Left renal cortex interstitium (tissue), 4 donors: ENCODE measurements around the gene PCDHGB3. TPM values are rescaled to one million over a fixed set of nuclear protein-coding genes. Genes with fewer than 3 reads are reported as not detected.
"Not testable (repeated sequence)": the region's sequence is repeated elsewhere in the genome, so short reads cannot be mapped to it uniquely, and the experiment has no call there.

Source experiments
- DNase-seq, 4 donors: peaks; one replicate each; pipeline ENCODE4 v3.0.0-alpha.2; 2013; ENCODE audit warnings: low read depth in 4 of 4, low spot score in 2 of 4, missing footprints in 1 of 4
- polyA plus RNA-seq, 4 donors: library from polyadenylated mRNA; unstranded; fragments of 120-200 nt; gene quantifications; one replicate each; pipeline ENCODE4 v1.2.1, GENCODE V29; 2013; ENCODE audit not compliant: insufficient read length in 4 of 4

Gene PCDHGB3
- 1 to 10 TPM; 1.9 to 2.9 (median 2.2) TPM for polyA plus RNA-seq

DNA sequence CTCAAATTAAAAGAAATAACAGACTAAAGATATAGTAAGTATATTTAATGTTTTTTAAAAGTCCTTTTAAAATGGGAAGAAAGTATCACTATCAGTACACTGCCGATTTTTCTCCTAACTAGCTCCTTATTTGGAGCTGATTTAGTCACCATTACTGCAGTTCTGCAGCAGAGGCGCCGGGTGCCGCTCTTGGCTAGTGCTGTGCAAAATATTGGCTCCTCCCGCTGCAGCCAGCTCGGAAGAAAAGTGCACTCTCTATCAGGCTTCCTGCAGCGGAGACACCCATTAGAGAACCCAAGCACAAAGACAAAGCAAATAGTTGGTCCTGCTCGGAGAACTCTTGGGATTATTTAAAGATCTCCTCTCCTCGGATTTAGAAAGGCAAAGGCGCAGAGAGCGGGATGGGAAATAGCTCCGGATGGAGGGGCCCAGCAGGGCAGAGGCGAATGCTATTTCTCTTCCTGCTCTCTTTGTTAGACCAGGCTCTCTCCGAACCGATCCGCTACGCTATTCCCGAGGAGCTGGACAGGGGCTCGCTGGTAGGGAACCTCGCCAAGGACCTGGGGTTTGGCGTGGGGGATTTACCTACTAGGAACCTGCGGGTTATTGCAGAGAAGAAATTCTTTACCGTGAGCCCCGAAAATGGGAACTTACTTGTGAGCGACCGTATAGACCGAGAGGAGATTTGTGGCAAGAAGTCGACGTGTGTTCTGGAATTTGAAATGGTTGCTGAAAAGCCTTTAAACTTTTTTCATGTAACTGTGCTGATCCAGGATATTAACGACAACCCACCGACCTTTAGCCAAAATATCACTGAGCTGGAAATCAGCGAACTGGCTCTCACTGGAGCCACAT lies at the start of gene PCDHGB3:
PCDHGB3 (plus strand) TSS at position 249 of the 855 bp plus-strand sequence; CDS start at position 402, 153 bp downstream.
- DNase-seq = no peak

DNA sequence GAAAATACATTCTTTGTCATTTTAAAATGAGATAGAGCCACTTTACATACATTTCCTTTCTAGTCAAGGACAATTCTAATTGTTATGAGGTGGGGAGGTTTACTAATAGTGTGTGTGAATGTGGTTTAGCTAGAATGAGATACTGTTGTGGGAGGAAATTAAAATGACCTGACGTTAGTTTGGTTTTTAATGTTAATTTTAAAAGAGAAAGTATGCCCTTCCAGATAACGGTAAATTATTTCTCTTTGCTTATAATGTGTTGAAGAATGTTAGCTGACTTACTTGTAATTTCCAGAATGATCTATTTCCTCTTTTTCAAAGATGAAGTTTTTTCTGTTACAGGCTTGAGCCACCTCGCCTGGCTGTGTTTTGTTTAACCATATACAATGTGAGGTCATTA lies 47.8 kb upstream of the PCDHGB3 start:
- DNase-seq = no peak

DNA sequence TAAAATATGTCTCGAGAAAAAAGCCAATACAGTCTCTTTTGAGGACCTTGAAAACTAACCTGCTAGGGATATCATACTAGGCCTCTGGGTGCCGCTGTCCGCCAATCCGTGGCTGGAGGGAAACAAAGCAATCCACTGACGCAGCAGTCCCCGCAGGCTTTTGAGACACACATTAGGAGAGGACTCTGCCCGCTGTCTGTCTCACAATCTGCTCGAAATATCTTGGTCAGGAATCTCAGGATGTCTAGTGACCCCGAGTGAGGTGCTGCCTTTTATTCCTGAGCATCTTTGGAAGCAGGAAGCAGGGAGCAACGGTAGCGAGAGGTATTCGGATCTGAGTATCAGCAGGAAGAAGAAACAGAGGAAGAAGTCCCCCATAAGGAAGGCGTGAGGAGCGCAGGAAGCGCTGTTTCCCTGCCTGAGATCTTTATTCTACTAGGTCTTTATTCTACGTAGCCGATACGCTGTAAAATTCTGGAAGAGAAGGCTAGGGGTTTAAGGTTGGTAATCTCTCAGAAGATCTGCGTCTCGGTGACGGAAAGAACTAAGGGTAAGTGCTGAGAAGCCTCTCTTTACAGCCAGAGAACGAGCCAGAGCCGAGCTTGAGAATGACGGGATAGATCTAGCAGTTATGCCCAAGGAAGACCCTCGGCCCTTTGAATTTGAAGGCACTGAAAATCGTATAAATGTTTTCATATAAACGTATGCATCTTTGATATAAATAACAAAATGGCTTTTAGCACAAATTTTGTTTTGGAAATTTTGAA lies 43.8 kb upstream of the PCDHGB3 start:
- DNase-seq = peak in 1 of 4 donors; percentile 26

DNA sequence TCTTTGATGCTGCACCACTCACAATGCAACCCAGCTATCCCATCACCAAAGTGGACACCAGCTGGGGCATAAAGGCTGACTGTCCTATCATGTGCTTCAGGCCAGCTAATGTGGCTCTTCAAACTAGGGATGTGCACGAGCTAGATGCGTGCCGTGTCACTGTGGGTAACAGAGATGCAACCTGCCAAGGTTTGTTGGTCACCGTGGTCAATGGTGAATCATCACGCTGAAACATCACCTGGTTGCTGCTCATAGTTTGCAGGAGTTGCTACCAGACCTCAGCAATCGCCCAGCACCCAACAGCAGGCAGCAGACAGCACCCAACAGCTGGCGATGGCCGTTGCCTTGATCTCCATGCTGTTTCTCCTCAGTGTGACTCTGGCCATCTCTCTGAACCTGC lies 41.8 kb upstream of the PCDHGB3 start:
- DNase-seq = no peak

DNA sequence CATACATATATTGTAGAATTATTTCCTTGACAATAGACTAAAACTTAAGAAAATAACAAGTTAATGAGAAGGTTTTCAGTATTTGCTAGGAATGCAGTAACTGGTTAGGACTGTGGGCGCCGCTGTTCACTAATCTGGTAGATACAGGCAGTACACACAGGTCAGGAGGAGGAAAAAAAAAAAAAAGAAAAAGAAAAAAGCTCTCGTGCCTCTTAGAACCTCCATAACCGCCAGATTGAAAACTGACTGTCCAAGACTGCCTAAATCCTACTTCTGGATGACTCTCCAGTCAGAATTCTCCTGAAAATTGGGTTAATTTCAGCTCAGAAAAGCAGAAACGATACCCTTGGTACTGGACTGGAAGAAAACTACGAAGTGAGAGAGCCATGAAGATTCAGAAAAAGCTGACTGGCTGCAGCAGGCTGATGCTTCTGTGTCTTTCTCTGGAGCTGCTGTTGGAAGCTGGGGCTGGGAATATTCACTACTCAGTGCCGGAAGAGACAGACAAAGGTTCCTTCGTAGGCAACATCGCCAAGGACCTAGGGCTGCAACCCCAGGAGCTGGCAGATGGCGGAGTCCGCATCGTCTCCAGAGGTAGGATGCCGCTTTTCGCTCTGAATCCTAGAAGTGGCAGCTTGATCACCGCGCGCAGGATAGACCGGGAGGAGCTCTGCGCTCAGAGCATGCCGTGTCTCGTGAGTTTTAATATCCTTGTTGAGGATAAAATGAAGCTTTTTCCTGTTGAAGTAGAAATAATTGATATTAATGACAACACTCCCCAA lies 39.6 kb upstream of the PCDHGB3 start, which contains the start of gene PCDHGA1:
PCDHGA1 (plus strand) TSS at position 216 of the 782 bp plus-strand sequence.
- no peak for DNase-seq

DNA sequence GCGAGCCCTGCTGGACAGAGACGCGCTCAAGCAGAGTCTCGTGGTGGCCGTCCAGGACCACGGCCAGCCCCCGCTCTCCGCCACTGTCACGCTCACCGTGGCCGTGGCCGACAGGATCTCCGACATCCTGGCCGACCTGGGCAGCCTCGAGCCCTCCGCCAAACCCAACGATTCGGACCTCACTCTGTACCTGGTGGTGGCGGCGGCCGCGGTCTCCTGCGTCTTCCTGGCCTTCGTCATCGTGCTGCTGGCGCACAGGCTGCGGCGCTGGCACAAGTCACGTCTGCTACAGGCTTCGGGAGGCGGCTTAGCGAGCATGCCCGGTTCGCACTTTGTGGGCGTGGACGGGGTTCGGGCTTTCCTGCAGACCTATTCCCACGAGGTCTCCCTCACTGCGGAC lies 37.5 kb upstream of the PCDHGB3 start:
- DNase-seq = not testable (repeated sequence)

DNA sequence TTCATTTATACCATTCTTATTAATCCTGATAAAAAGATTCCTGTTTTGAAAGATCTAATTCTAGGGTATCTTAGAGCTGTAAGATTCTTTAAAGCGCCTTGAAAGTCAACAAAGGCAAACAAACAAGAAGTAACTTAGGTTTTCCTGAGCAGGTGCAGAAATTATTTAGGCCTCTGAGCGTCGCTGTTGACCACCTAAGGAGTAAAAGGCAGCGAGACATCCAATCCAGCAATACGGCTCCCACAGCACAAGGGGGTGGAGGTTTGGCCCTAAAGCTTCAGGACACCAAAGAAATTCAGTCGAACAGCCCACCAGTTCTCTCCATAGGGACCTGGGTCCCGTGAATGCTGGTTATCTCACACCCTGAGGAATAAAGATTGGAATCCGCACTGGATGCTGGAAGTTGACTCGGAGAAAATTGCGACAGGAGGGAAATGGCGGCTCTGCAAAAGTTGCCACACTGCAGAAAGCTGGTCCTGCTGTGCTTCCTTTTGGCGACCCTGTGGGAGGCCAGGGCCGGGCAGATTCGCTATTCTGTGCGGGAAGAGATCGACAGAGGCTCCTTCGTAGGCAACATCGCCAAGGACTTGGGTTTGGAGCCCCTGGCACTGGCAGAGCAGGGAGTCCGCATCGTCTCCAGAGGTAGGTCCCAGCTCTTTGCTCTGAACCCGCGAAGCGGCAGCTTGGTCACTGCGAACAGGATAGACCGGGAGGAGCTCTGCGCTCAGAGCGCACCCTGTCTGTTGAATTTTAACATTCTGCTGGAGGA lies 31.3 kb upstream of the PCDHGB3 start, which contains the start of gene PCDHGA2:
PCDHGA2 (plus strand) TSS at position 223 of the 769 bp plus-strand sequence.
- DNase-seq = no peak

GRCh38 chr5:141340781-141341354 lies 29.2 kb upstream of the PCDHGB3 start:
- DNase-seq = not testable (repeated sequence)

GRCh38 chr5:141342773-141343172 lies 27.3 kb upstream of the PCDHGB3 start:
- DNase-seq = no peak

DNA sequence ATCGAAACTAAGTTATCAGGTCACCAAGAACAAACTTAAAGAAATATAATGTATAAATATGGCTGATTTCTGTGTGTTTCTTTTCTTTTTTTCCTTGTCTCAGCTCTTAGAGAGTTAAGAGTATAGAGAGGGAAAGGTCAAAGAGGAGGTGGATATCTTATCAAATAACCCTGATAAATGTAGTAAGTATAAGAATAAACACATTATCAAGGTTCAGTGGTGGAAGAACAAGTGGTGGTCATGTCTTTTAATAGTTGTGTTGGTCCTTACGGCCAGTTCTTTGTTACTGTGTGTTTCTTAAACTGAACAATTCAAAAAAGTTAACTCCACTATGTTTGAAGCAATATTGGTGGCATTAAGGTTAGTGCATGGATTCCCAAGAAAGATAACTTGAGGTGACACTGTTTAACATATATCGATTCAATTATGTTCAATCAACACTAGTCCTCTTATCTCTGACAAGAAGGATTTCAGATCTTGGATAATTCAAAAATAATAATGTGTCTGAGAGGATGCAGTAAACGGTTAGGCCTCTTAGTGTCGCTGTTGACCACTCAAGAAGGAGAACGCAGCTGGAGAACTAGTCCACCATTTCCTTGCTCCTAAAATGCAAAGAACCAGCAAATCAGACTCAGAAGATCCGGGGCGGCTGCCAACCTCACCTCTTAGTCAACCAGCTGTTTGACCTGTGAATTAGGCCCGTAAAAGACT lies 26.6 kb upstream of the PCDHGB3 start, which contains the start of gene PCDHGA3:
PCDHGA3 (plus strand) TSS at position 588 of the 711 bp plus-strand sequence. CDS start 205 bp downstream, outside the sequence.
- no peak for DNase-seq

DNA sequence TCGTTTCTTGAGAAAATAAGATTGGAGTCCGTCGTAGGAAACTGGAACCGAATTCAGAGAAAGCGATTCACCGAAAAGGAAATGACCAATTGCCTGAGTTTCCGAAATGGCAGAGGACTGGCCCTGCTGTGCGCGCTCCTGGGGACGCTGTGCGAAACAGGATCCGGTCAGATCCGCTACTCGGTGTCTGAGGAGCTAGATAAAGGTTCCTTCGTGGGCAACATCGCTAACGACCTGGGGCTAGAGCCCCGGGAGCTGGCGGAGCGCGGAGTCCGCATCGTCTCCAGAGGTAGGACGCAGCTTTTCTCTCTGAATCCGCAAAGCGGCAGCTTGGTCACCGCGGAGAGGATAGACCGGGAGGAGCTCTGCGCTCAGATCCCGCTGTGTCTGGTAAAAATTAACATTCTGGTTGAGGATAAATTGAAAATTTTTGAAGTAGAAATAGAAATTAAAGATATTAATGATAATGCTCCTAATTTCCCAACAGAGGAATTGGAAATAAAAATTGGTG lies 26.0 kb upstream of the PCDHGB3 start:
- no peak for DNase-seq

DNA sequence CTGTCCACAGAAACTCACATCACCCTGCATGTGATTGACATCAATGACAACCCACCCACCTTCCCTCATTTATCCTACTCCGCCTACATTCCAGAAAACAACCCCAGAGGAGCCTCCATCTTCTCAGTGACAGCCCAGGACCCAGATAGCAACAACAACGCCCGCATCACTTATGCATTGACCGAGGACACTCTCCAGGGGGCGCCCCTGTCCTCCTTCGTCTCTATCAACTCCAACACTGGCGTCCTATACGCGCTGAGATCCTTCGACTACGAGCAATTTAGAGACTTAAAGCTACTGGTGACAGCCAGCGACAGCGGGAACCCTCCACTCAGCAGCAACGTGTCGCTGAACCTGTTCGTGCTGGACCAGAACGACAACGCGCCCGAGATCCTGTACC lies 24.7 kb upstream of the PCDHGB3 start:
- no peak for DNase-seq

DNA sequence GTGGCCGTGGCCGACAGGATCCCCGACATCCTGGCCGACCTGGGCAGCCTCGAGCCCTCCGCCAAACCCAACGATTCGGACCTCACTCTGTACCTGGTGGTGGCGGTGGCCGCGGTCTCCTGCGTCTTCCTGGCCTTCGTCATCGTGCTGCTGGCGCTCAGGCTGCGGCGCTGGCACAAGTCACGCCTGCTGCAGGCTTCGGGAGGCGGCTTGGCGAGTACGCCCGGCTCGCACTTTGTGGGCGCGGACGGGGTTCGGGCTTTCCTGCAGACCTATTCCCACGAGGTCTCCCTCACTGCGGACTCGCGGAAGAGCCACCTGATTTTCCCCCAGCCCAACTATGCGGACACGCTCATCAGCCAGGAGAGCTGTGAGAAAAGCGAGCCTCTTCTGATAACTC lies 24.0 kb upstream of the PCDHGB3 start:
- DNase-seq = not testable (repeated sequence)

DNA sequence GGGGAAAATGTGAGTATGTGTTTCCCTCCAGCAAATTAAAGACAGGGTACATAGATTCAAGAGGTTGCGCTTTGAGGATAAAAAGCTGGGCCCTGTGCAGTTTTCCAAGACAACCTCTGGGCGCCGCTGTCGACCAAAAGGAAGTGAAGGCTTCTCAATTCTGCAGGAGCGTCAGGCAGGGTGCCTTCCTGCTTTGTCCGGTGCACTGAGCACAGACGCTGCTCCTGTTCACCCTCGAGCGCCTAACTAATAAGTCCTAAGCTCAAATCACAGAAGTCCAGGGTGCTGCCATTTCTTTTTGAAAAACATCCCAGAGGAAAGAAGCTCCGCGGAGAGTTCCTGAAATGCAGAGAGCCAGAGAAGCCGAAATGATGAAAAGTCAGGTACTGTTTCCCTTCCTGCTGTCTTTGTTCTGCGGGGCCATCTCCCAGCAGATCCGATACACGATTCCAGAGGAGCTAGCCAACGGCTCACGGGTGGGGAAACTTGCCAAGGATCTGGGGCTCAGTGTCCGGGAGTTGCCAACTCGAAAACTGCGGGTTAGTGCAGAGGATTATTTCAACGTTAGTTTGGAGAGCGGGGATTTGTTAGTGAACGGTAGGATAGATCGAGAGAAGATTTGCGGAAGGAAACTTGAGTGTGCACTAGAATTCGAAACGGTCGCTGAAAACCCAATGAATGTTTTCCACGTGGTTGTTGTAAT lies 20.0 kb upstream of the PCDHGB3 start, which contains the start of gene PCDHGB1:
PCDHGB1 (plus strand) TSS at position 183 of the 703 bp plus-strand sequence; CDS start at position 345, 162 bp downstream.
- DNase-seq = no peak

- no peak for DNase-seq
These were observed 18.5 kb upstream of the PCDHGB3 start for GRCh38 chr5:141351591-141351990.

DNA sequence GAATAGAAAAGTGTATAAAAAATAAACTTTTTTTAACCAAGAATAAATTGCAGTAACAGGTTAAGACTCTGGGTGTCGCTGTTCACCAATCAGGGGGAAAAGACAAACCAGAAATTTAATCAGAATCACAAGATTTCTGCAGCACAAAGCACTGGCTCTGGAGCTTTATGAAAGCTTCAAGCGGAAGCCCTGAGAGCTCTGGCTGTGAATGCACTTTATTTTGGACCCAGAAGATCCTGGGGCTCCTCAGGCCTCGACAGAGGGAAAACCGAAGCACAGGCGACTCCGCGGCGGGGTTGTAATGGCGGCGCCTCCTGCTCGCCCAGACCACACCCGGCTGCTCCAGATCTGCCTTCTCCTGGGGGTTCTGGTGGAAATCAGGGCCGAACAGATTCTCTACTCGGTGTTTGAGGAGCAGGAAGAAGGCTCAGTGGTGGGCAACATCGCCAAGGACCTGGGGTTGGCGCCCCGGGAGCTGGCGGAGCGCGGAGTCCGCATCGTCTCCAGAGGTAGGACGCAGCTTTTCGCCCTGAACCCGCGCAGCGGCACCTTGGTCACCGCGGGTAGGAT lies 15.1 kb upstream of the PCDHGB3 start, which contains the start of gene PCDHGA4:
PCDHGA4 (plus strand) TSS at position 122 of the 570 bp plus-strand sequence; CDS start at position 209, 87 bp downstream.
- no peak for DNase-seq

- no peak for DNase-seq
These were observed 14.4 kb upstream of the PCDHGB3 start for GRCh38 chr5:141355641-141356040.
